Choroid plexus epithelial cell (primary cell): ENCODE measurements around the gene PLXNB2.
A peak's percentile ranks its signal among the peaks of the same experiment; 100 is the strongest.

Experiments
- DNase-seq: peaks from one replicate; pipeline ENCODE4 v3.0.0-alpha.2; 2010; ENCODE audit warnings: low read depth
- H3K4me3 ChIP-seq: 2 replicates; pipeline ENCODE4 v1.5.1; 2011; ENCODE audit warnings: low read depth, mild to moderate bottlenecking, control low read depth, low read length, moderate library complexity
- CTCF ChIP-seq: conservative IDR thresholded peaks from 2 replicates; pipeline ENCODE4 v1.5.1; 2011; ENCODE audit warnings: low read depth, mild to moderate bottlenecking, control low read depth, inconsistent platforms, low read length, moderate library complexity

PLXNB2 gene

DNA sequence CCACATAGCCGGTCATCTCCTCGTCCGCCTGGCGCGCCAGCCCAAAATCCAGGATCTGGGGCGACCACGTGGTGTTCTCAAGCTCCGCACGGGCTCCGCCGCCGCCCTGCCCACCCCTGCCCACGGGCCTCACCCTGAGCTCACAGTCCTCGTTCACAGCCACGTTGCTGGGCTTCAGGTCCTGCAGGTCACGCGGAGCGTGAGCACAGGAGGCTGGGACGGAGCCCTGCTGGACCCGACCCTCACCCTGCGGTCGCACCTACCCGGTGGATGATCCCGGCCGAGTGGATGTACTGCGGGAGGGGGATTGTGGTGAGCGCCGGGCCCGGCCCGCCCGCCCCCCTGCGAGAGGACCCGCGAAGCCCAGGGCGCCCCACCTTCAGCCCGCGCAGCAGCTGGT is 40.5 kb downstream of the PLXNB2 start:
- no peak for DNase-seq
- H3K4me3 ChIP-seq = peak overlapping the region; percentile 46
- no peak for TF ChIP-seq CTCF

- no peak overlapping the region for H3K4me3 ChIP-seq
- TF ChIP-seq CTCF = no peak
- DNase-seq = no peak
Observed at GRCh38 chr22:50264946-50265669, 42.3 kb downstream of the PLXNB2 start.

DNA sequence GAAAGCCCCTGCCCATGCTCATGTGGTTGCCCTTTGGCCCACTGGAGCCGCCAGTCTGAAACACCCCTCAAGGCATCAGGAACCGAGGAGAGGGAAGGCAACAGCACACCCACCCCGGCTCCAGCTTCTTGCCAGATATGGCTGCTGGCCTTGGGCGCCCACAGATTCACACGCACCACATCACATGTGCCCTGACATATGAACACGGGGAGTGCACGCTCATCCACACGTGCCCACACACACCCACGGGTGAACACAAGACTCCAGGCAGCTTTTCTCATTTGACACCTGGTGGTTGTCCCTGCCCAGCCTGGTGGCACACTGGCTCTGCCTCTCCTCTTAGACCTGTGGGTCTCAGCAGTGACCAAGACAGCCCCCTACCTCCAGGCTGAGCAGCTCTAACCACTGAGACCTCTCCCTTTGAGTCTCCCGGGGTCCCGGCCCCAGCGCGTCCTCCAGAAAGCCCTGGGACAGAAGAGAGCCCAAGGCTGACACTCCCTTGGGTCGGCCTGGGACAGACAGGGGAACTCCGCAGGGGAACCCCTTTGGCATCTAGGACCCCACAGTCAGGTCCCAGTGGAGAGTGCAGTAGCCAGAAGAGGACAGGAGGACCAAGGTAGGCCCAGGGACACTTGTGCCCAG is 43.2 kb downstream of the PLXNB2 start:
- DNase-seq = no peak
- no peak for TF ChIP-seq CTCF
- H3K4me3 ChIP-seq = no peak overlapping the region

GRCh38 chr22:50262973-50263617 is 44.4 kb downstream of the PLXNB2 start:
- DNase-seq = no peak
- no peak overlapping the region for H3K4me3 ChIP-seq
- no peak for TF ChIP-seq CTCF

DNA sequence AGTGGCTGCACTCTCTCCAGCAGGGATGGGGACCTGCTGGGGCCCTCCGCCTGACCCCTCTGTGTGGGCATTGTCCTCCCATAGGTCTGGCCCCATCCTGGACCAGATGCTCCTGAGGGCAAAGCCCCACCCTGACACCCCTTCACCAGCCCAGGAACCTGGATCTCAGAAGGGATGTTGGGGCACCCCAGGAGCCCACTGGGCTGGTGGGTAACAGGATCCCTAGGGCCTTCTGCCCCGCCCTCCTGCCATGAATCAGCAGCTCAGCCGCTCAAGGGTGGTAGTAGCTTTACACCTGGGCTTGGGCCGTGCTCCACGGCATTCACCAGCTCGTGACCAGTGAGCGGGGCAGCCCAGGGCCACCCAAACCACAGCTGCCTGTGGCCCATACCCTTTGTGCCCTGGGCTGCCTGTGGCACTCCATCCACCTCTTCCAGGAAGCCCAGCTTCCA is 45.0 kb downstream of the PLXNB2 start:
- DNase-seq = no peak
- no peak for TF ChIP-seq CTCF

GRCh38 chr22:50261615-50262459 is 45.6 kb downstream of the PLXNB2 start, which contains the start of gene MAPK12:
Gene MAPK12, minus strand, starts transcription at chr22:50261683. Its CDS starts 174 bp downstream, at chr22:50261509.
- DNase-seq = peak; percentile 28

More for the DNA sequence above, 45.0 kb downstream of the PLXNB2 start:
- H3K4me3 ChIP-seq = no peak overlapping the region

More at GRCh38 chr22:50261615-50262459, 45.6 kb downstream of the PLXNB2 start, which contains the start of gene MAPK12:
- H3K4me3 ChIP-seq = peak within 1 kb of the TSS; percentile 67
- TF ChIP-seq CTCF = no peak
